HepG2 (cell line): ENCODE measurements around the gene ZSCAN2. TPM values are rescaled to one million over a fixed set of nuclear protein-coding genes. Genes with fewer than 3 reads are reported as not detected.

Experiments
- BRCA1 ChIP-seq: sonication (generic); formaldehyde crosslinking; IDR thresholded peaks from 2 replicates; pipeline ENCODE4 v1.4.0; 2020; ENCODE audit warnings: missing genetic modification reagents
- FOSL2 ChIP-seq: sonication (generic); formaldehyde crosslinking; IDR thresholded peaks from 2 replicates; pipeline ENCODE4 v1.4.0; 2020; ENCODE audit warnings: missing genetic modification reagents
- GPN1 ChIP-seq: sonication (generic); formaldehyde crosslinking; IDR thresholded peaks from 2 replicates; pipeline ENCODE4 v1.5.1; 2020; ENCODE audit warnings: missing genetic modification reagents, borderline replicate concordance
- NFE2L1 ChIP-seq: sonication (generic); formaldehyde crosslinking; IDR thresholded peaks from 2 replicates; pipeline ENCODE4 v1.4.0; 2020; ENCODE audit warnings: missing genetic modification reagents, mild to moderate bottlenecking, borderline replicate concordance
- PAX8 ChIP-seq: sonication (generic); formaldehyde crosslinking; IDR thresholded peaks from 2 replicates; pipeline ENCODE4 v1.8.0; 2022; ENCODE audit warnings: mild to moderate bottlenecking, missing genetic modification reagents, borderline replicate concordance
- POLR2A ChIP-seq, 2 experiments: IDR thresholded peaks; 2 replicates each; pipeline ENCODE4 v1.6.1; 2011; ENCODE audit warnings: low read depth in 2 of 2, low read length in 2 of 2, mild to moderate bottlenecking in 1 of 2, moderate library complexity in 1 of 2; ENCODE audit not compliant: insufficient read depth in 1 of 2
- POLR2AphosphoS5 ChIP-seq: IDR thresholded peaks from 2 replicates; pipeline ENCODE4 v1.6.1; 2012; ENCODE audit warnings: low read depth, low read length
- RFXANK ChIP-seq: IDR thresholded peaks from 2 replicates; pipeline ENCODE4 v1.6.1; 2016
- SRF ChIP-seq: IDR thresholded peaks from 2 replicates; pipeline ENCODE4 v1.6.1; 2011; ENCODE audit warnings: mild to moderate bottlenecking, low read depth, low read length, moderate library complexity
- TBP ChIP-seq: sonication (generic); formaldehyde crosslinking; IDR thresholded peaks from 2 replicates; pipeline ENCODE4 v1.5.0; 2020; ENCODE audit warnings: missing genetic modification reagents
- YEATS4 ChIP-seq: sonication (generic); formaldehyde crosslinking; IDR thresholded peaks from 2 replicates; pipeline ENCODE4 v1.4.0; 2020; ENCODE audit warnings: missing genetic modification reagents, borderline replicate concordance
- ZBTB8A ChIP-seq: sonication (generic); formaldehyde crosslinking; IDR thresholded peaks from 2 replicates; pipeline ENCODE4 v1.4.0; 2020; ENCODE audit warnings: mild to moderate bottlenecking, low read depth, missing genetic modification reagents, borderline replicate concordance
- ZFP36L2 ChIP-seq: sonication (generic); formaldehyde crosslinking; IDR thresholded peaks from 2 replicates; pipeline ENCODE4 v1.4.0; 2020; ENCODE audit warnings: missing genetic modification reagents
- ZMYM2 ChIP-seq: sonication (generic); formaldehyde crosslinking; IDR thresholded peaks from 2 replicates; pipeline ENCODE4 v1.8.0; 2022; ENCODE audit warnings: mild to moderate bottlenecking, missing genetic modification reagents
- ZMYM3 ChIP-seq: sonication (generic); formaldehyde crosslinking; IDR thresholded peaks from 2 replicates; pipeline ENCODE4 v1.5.1; 2020; ENCODE audit warnings: mild to moderate bottlenecking, missing genetic modification reagents
- ZNF101 ChIP-seq: sonication (generic); formaldehyde crosslinking; IDR thresholded peaks from 2 replicates; pipeline ENCODE4 v1.4.0; 2020; ENCODE audit warnings: mild to moderate bottlenecking, low read depth, missing genetic modification reagents, borderline replicate concordance
- ZNF12 ChIP-seq: sonication (generic); formaldehyde crosslinking; IDR thresholded peaks from 2 replicates; pipeline ENCODE4 v1.5.0; 2020; ENCODE audit warnings: missing genetic modification reagents
- ZNF232 ChIP-seq: sonication (generic); formaldehyde crosslinking; IDR thresholded peaks from 2 replicates; pipeline ENCODE4 v1.4.0; 2020; ENCODE audit warnings: missing genetic modification reagents, borderline replicate concordance
- ZNF335 ChIP-seq: sonication (generic); formaldehyde crosslinking; IDR thresholded peaks from 2 replicates; pipeline ENCODE4 v1.4.0; 2020; ENCODE audit warnings: missing genetic modification reagents
- ZNF354B ChIP-seq: sonication (generic); formaldehyde crosslinking; IDR thresholded peaks from 2 replicates; pipeline ENCODE4 v1.8.0; 2022; ENCODE audit warnings: mild to moderate bottlenecking, missing genetic modification reagents
- ZNF644 ChIP-seq: IDR thresholded peaks from 2 replicates; pipeline ENCODE4 v1.6.1; 2016; ENCODE audit warnings: low read depth
- ZNF720 ChIP-seq: sonication (generic); formaldehyde crosslinking; IDR thresholded peaks from 2 replicates; pipeline ENCODE4 v1.4.0; 2020; ENCODE audit warnings: missing genetic modification reagents
- polyA plus RNA-seq, 8 experiments: library from polyadenylated mRNA; depleted of rRNA in 3 of 8; stranded (reverse) in 7 of 8; unstranded in 1 of 8; fragments of >200 nt; fragmentation: Illumina TruSeq in 4 of 8; extraction: Trizol in 4 of 8; gene quantifications; 2 replicates each; pipeline versions ENCODE4 v1.2.1 to v1.2.3, GENCODE V29; 2011 to 2016; ENCODE audit warnings: low read depth in 4 of 8, missing spikeins in 1 of 8, mixed read lengths in 1 of 8; ENCODE audit not compliant: insufficient read depth in 1 of 8
- total RNA-seq, 5 experiments: library from RNA; depleted of rRNA; stranded (reverse); fragments of >200 nt; fragmentation: Illumina TruSeq; extraction: Trizol; gene quantifications; 2 replicates each; pipeline ENCODE4 v1.2.3, GENCODE V29; 2016; ENCODE audit warnings: low read depth in 1 of 5
- TF ChIP-seq, protein P1 (sequence below): sonication (generic); formaldehyde crosslinking; IDR thresholded peaks from 2 replicates; pipeline ENCODE4 v1.8.0; 2022; ENCODE audit warnings: missing genetic modification reagents, mild to moderate bottlenecking, inconsistent platforms, borderline replicate concordance
- TF ChIP-seq, protein P2 (sequence below): sonication (generic); formaldehyde crosslinking; IDR thresholded peaks from 2 replicates; pipeline ENCODE4 v1.9.0; 2022; ENCODE audit warnings: missing genetic modification reagents, mild to moderate bottlenecking, borderline replicate concordance
- TF ChIP-seq, protein P3 (sequence below): sonication (generic); formaldehyde crosslinking; IDR thresholded peaks from 2 replicates; pipeline ENCODE4 v1.4.0; 2020; ENCODE audit warnings: mild to moderate bottlenecking, missing genetic modification reagents
- TF ChIP-seq, protein P4 (sequence below): sonication (generic); formaldehyde crosslinking; IDR thresholded peaks from 2 replicates; pipeline ENCODE4 v1.5.0; 2020; ENCODE audit warnings: missing genetic modification reagents
- TF ChIP-seq, protein P5 (sequence below): sonication (generic); formaldehyde crosslinking; IDR thresholded peaks from 2 replicates; pipeline ENCODE4 v1.4.0; 2020; ENCODE audit warnings: missing genetic modification reagents

Gene ZSCAN2
- total and polyA plus RNA-seq, 2 of the 13 experiments (the other 11 are each of a cell fraction or from before 2014, with no cell fraction given) = 11.4 to 21.5 TPM

DNA sequence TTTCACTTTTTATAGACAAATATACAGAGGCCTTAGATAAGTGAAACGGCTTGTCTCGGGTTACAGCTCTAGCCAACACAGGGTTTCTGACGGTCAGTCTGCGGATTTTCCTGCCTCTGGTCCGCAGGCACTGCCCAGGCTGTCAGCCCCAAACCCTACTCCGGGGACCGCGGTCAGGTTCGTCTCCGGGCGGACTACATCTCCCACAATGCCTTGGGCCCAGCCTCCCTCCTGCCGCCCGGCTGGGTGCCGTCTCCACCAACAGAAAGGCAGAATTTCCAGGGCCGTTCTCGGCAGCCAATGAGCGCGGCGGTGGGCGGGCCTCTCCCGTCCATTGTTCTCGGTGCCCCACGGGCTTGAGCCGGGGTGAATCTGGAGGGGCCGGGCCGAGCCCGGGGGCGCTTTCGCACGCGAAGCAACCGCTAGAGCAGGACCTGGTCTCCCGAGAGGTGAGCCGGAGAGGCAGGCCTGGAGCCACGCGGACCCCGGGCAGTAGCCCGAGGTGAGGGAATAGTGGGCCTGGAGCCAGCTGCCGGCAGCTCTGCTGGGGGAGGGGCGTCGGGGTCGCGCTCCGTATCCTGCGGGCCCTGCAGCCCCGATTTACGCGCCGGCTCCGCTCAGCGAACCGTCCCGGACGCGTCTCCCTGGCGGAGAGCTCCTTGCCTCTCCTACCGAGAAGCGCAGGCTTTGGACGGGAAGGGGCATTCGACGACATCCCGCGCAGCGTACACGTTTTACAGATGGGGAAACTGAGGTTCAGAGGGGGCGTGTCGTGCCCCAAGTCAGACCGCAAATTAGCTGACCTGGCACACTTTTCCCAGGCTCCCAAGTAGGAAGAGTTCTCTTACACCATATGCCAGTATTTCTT is at the start of gene ZSCAN2 (continued):
- TF ChIP-seq, protein P1, sequence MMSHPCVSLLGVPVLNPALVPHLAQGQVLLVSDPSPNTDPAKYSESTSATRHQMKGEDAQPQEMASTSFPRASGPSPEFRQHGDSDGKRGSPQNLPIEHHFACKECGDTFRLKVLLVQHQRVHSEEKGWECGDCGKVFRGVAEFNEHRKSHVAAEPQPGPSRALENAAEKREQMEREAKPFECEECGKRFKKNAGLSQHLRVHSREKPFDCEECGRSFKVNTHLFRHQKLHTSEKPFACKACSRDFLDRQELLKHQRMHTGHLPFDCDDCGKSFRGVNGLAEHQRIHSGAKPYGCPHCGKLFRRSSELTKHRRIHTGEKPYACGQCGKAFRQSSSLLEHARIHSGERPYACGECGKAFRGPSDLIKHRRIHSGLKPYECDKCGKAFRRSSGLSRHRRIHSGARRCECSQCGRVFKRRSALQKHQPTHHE (CRISPR knock-in tag) = no peak
- 0 out of 2 replicates have a peak, but pooled peaks have one; percentile 39 for TF ChIP-seq PAX8 (CRISPR knock-in tag)
- TF ChIP-seq, protein P2, sequence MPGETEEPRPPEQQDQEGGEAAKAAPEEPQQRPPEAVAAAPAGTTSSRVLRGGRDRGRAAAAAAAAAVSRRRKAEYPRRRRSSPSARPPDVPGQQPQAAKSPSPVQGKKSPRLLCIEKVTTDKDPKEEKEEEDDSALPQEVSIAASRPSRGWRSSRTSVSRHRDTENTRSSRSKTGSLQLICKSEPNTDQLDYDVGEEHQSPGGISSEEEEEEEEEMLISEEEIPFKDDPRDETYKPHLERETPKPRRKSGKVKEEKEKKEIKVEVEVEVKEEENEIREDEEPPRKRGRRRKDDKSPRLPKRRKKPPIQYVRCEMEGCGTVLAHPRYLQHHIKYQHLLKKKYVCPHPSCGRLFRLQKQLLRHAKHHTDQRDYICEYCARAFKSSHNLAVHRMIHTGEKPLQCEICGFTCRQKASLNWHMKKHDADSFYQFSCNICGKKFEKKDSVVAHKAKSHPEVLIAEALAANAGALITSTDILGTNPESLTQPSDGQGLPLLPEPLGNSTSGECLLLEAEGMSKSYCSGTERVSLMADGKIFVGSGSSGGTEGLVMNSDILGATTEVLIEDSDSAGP (CRISPR knock-in tag) = peak; percentile 86; the same call in 1 of the 2 replicates
- TF ChIP-seq ZNF232 = no peak
- TF ChIP-seq SRF = no peak
- TF ChIP-seq, protein P3, sequence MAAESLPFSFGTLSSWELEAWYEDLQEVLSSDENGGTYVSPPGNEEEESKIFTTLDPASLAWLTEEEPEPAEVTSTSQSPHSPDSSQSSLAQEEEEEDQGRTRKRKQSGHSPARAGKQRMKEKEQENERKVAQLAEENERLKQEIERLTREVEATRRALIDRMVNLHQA = no peak
- no peak for TF ChIP-seq GPN1 (CRISPR knock-in tag)
- TF ChIP-seq, protein P4, sequence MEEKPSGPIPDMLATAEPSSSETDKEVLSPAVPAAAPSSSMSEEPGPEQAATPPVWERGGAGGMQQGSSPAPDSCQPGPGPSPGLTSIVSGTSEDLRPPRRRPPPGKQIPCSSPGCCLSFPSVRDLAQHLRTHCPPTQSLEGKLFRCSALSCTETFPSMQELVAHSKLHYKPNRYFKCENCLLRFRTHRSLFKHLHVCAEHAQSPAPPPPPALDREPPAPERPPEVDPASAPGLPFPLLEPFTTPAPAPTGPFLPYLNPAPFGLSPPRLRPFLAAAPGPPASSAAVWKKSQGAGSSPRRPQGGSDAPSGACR (CRISPR knock-in tag) = peak; percentile 51; the same call in 1 of the 2 replicates
- TF ChIP-seq ZNF335 = peak; percentile 85
- no peak for TF ChIP-seq ZMYM3 (CRISPR knock-in tag)
- TF ChIP-seq ZNF101 (CRISPR knock-in tag) = no peak
- TF ChIP-seq TBP (CRISPR knock-in tag) = no peak
- TF ChIP-seq ZNF644 = no peak
- TF ChIP-seq ZBTB8A = no peak
- no peak for TF ChIP-seq ZNF354B
- no peak for TF ChIP-seq RFXANK (CRISPR knock-in tag)
- TF ChIP-seq NFE2L1 (CRISPR knock-in tag) = no peak
- TF ChIP-seq BRCA1 (CRISPR knock-in tag) = no peak
- no peak for TF ChIP-seq ZMYM2 (CRISPR knock-in tag)
- TF ChIP-seq ZFP36L2 = no peak
- TF ChIP-seq FOSL2 = no peak
- peak; percentile 70 to 79 for TF ChIP-seq POLR2A (IDR thresholded peaks at IDR 0.05; ENCODE audit: insufficient read depth in 1 of 2, low read depth in 2 of 2, low read length in 2 of 2)
- peak; percentile 71 for TF ChIP-seq POLR2AphosphoS5
- peak; percentile 85 for TF ChIP-seq YEATS4
- TF ChIP-seq ZNF12 (CRISPR knock-in tag) = no peak; the same call in 1 of the 2 replicates
- no peak for TF ChIP-seq ZNF720
- TF ChIP-seq, protein P5, sequence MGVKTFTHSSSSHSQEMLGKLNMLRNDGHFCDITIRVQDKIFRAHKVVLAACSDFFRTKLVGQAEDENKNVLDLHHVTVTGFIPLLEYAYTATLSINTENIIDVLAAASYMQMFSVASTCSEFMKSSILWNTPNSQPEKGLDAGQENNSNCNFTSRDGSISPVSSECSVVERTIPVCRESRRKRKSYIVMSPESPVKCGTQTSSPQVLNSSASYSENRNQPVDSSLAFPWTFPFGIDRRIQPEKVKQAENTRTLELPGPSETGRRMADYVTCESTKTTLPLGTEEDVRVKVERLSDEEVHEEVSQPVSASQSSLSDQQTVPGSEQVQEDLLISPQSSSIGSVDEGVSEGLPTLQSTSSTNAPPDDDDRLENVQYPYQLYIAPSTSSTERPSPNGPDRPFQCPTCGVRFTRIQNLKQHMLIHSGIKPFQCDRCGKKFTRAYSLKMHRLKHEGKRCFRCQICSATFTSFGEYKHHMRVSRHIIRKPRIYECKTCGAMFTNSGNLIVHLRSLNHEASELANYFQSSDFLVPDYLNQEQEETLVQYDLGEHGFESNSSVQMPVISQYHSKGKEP (CRISPR knock-in tag) = no peak
